B cell (primary cell): ENCODE data around the gene CANX.

Experiments
- EZH2 ChIP-seq: IDR thresholded peaks from 2 replicates; pipeline ENCODE4 v1.6.1; 2012; ENCODE audit warnings: borderline replicate concordance, low read depth, mild to moderate bottlenecking, moderate library complexity, low read length; ENCODE audit not compliant: insufficient read depth, poor library complexity, severe bottlenecking
- TF ChIP-seq, protein P1 (sequence below): fragments of 200-600 bp; IDR thresholded peaks from one replicate; pipeline ENCODE4 v1.8.0; 2022; ENCODE audit warnings: antibody characterized with exemption, mild to moderate bottlenecking

GRCh38 chr5:179759581-179760551 lies 61.1 kb downstream of the CANX start:
- TF ChIP-seq, protein P1, sequence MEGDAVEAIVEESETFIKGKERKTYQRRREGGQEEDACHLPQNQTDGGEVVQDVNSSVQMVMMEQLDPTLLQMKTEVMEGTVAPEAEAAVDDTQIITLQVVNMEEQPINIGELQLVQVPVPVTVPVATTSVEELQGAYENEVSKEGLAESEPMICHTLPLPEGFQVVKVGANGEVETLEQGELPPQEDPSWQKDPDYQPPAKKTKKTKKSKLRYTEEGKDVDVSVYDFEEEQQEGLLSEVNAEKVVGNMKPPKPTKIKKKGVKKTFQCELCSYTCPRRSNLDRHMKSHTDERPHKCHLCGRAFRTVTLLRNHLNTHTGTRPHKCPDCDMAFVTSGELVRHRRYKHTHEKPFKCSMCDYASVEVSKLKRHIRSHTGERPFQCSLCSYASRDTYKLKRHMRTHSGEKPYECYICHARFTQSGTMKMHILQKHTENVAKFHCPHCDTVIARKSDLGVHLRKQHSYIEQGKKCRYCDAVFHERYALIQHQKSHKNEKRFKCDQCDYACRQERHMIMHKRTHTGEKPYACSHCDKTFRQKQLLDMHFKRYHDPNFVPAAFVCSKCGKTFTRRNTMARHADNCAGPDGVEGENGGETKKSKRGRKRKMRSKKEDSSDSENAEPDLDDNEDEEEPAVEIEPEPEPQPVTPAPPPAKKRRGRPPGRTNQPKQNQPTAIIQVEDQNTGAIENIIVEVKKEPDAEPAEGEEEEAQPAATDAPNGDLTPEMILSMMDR = no peak
- no peak for TF ChIP-seq EZH2
